Naive thymus-derived CD4-positive, alpha-beta T cell (primary cell): ENCODE data around the gene IPO4. TPM values are rescaled to one million over a fixed set of nuclear protein-coding genes. Genes with fewer than 3 reads are reported as not detected.
A peak's percentile ranks its signal among the peaks of the same experiment; 100 is the strongest.

Experiments
- ATAC-seq: fragments of 150-1000 bp; cut with Tn5 transposase; 2 replicates; pipeline ENCODE4 v1.10.0; 2021; ENCODE audit warnings: mild to moderate bottlenecking, moderate library complexity
- CTCF ChIA-PET: fragments of 350-600 bp; sonication (Branson Sonifier 250); formaldehyde crosslinking; loops from one replicate; lab custom pipeline; 2021; ENCODE audit warnings: antibody characterized with exemption; lab: Charles Lee
- POLR2A ChIA-PET: fragments of 350-600 bp; sonication (Branson Sonifier 250); formaldehyde crosslinking; loops from one replicate; lab custom pipeline; 2021; ENCODE audit warnings: antibody characterized with exemption, inconsistent platforms; lab: Charles Lee
- DNase-seq, 9 donors: peaks; one replicate each; pipeline versions ENCODE4 v3.0.0 to v3.0.0-alpha.2; 2020 to 2022; ENCODE audit warnings: mixed read lengths in 1 of 9
- H3K27ac ChIP-seq: one replicate; pipeline ENCODE4 v1.7.0; 2013; ENCODE audit warnings: mild to moderate bottlenecking, low read depth, low read length, moderate library complexity
- H3K27me3 ChIP-seq, 2 donors: one replicate each; pipeline ENCODE4 v1.7.0; 2013; ENCODE audit warnings: low read length in 2 of 2, mild to moderate bottlenecking in 2 of 2, moderate library complexity in 2 of 2; ENCODE audit not compliant: control insufficient read depth in 2 of 2, insufficient read depth in 2 of 2
- H3K36me3 ChIP-seq, 3 experiments: 1 replicate in 2 of 3; 2 replicates in 1 of 3; pipeline ENCODE4 v1.7.0; 2013; ENCODE audit warnings: low read length in 3 of 3, mild to moderate bottlenecking in 3 of 3, moderate library complexity in 1 of 3; ENCODE audit not compliant: insufficient read depth in 3 of 3, control insufficient read depth in 2 of 3
- H3K4me1 ChIP-seq, 2 donors: one replicate each; pipeline ENCODE4 v1.7.0; 2013; ENCODE audit warnings: low read length in 2 of 2, mild to moderate bottlenecking in 2 of 2, moderate library complexity in 1 of 2; ENCODE audit not compliant: control insufficient read depth in 2 of 2, insufficient read depth in 2 of 2
- H3K4me3 ChIP-seq: 2 replicates; pipeline ENCODE4 v1.7.0; 2013; ENCODE audit warnings: mild to moderate bottlenecking, low read length
- H3K9me3 ChIP-seq, 3 experiments: 1 replicate in 2 of 3; 2 replicates in 1 of 3; pipeline ENCODE4 v1.7.0; 2013; ENCODE audit warnings: low read length in 3 of 3; ENCODE audit not compliant: control insufficient read depth in 2 of 3
- H3K27ac Mint-ChIP-seq, 9 donors: one replicate each; pipeline ENCODE4 v1.8.0; 2020 to 2022; ENCODE audit warnings: mixed read lengths in 9 of 9, mild to moderate bottlenecking in 8 of 9, moderate library complexity in 5 of 9, inconsistent platforms in 2 of 9
- H3K27me3 Mint-ChIP-seq, 5 donors: one replicate each; pipeline ENCODE4 v1.8.0; 2021 to 2022; ENCODE audit warnings: mixed read lengths in 5 of 5, mild to moderate bottlenecking in 1 of 5
- H3K36me3 Mint-ChIP-seq, 5 donors: one replicate each; pipeline ENCODE4 v1.8.0; 2020 to 2022; ENCODE audit warnings: mixed read lengths in 5 of 5, mild to moderate bottlenecking in 3 of 5, inconsistent platforms in 1 of 5
- H3K4me1 Mint-ChIP-seq, 7 donors: one replicate each; pipeline ENCODE4 v1.8.0; 2020 to 2022; ENCODE audit warnings: mixed read lengths in 7 of 7, mild to moderate bottlenecking in 3 of 7, inconsistent platforms in 1 of 7
- H3K4me3 Mint-ChIP-seq, 10 donors: one replicate each; pipeline ENCODE4 v1.8.0; 2020 to 2022; ENCODE audit warnings: mild to moderate bottlenecking in 10 of 10, mixed read lengths in 10 of 10, moderate library complexity in 6 of 10, inconsistent platforms in 2 of 10
- H3K9me3 Mint-ChIP-seq, 11 donors: one replicate each; pipeline ENCODE4 v1.8.0; 2020 to 2022; ENCODE audit warnings: mixed read lengths in 11 of 11, mild to moderate bottlenecking in 4 of 11, inconsistent platforms in 1 of 11, moderate library complexity in 1 of 11
- intact Hi-C, 2 donors: fragments of 100-400 bp; cut with micrococcal nuclease; formaldehyde crosslinking; loops; one replicate each; pipeline ENCODE4 v1.15.1; 2023
- polyA plus RNA-seq, 2 donors: library from polyadenylated mRNA; unstranded; fragments of 300-500 nt; fragmentation: Illumina TruSeq; gene quantifications; one replicate each; pipeline ENCODE4 v1.2.3, GENCODE V29; 2021
- total RNA-seq, 6 experiments: library from RNA in 5 of 6; stranded (reverse) in 5 of 6; gene quantifications; 1 replicate in 5 of 6; 2 replicates in 1 of 6; pipeline ENCODE4 v1.2.3 and lab custom pipeline; 2021 to 2026

Gene IPO4
- total and polyA plus RNA-seq, 7 experiments from 2014 or later, result 17.5 to 45.2 (median 36.2) TPM

DNA sequence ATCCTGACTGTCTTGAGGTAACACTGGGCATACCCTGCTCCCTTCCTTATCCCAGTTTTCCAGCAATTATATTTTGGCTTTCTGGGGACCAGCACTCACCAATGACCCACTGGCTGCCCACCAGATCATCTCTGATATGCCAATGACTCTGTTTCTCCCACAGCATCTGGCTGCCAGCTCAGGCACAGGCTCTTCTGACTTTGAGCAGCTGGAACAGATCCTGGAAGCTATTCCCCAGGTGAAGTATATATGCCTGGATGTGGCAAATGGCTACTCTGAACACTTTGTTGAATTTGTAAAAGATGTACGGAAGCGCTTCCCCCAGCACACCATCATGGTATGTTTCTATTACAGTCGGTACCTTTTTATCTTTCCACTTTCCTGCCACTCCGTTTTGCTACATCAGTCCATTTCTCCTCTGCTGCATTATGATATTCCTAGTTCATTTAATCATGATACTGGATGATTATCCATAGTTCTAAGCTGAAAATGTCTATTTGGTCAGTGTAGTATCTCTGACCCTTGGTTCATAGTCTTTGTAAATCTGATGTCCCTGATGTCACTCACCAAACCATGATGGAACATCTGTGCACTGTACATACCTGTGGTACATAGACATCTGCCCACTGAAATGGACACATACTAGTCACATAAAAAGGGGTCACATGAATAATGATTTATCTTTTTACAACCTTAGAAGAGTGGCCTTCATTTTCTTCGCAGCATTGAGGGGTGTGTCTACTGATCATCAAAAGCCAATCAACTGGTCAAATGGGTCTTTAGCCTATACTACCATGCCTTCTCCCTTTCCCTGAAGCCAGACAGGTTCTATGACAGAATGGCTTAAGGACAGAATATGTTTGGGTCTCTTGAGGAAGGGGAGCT lies 47.4 kb upstream of the IPO4 start:
- Mint-ChIP-seq H3K27ac (peak overlapping the region in 6 of 9 donors; percentile 64 to 91 (median 76)), H3K9me3 (no peaks in the 10 kb centered on the region), H3K4me3 (peak overlapping the region in 2 of 10 donors; percentile 34 to 44), H3K36me3 (peaks cover 11 to 46% (median 37%) of the 10 kb centered on the region in 5 donors), H3K4me1 (peaks cover 56 to 97% (median 91%) of the 10 kb centered on the region in 7 donors), H3K27me3 (no peaks in the 10 kb centered on the region)
- CTCF ChIA-PET, result interaction anchor here (0.9 to 1.5 kb wide), 3 partner anchors 8 to 195 kb away, joined by 3 to 4 read pairs (median 3); no protein-coding TSS in a partner anchor
- Histone ChIP-seq H3K4me3 (no peak overlapping the region), H3K36me3 (peaks cover 18 to 62% (median 26%) of the 10 kb centered on the region in 3 experiments), H3K4me1 (peaks cover 25 to 47% of the 10 kb centered on the region in 2 donors), H3K27me3 (no peaks in the 10 kb centered on the region), H3K27ac (no peak overlapping the region), H3K9me3 (no peaks in the 10 kb centered on the region)
- POLR2A ChIA-PET, result interaction anchor here (0.6 to 7.2 kb wide), 13 partner anchors 10 to 200 kb away, joined by 3 to 117 read pairs (median 4); partner anchors contain the start of genes CHMP4A, DHRS1, LTB4R2 and MDP1
- intact Hi-C loops, result no loop called here
- ATAC-seq (no peak), DNase-seq (no peak)

DNA sequence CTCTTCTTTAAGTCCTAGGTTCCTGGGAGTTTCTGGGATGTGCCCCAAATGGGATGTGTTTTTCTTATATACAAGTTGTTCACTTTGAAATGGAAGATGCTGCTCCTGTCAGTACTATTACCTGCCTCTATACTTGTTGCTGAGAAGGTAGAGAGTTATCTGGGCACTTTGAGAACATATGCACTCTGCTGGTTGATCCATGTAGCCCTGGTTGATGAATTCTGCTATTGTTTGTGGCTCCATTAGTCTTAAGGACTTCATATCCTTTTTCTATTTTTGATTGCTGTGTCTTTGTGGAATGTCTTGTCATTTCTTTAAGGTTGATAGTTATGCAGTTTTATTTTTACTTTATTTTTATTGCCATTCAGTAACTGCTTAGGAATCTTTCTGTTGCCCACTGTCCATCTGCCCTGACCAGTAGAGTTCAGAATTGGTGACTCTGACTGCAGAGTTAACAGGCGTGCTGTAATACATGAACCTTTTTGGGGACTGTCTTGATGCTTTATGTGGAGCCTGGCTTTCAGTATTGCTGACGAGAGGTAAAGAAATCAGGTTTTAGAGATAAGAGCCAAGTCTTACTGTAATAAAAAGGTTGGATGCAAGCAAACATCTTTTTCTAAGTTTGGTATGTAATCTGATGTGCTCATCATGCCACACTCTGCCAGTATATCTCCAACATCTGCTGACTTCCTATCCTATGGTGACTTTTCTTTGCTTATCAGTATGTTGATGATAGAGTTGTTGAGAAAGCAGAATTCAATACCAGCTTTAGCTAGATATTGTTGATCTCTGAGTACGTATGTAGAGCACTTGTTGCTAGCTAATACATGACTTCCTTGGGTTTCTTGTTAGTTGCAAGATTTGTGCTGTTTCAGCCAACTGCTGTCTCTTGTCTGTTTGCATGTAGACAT lies 45.7 kb upstream of the IPO4 start:
- ATAC-seq (no peak), DNase-seq (no peak)
- Mint-ChIP-seq H3K27me3 (no peaks in the 10 kb centered on the region), H3K36me3 (peaks cover 11 to 35% (median 31%) of the 10 kb centered on the region in 5 donors), H3K9me3 (no peaks in the 10 kb centered on the region), H3K4me3 (peak overlapping the region; percentile 64 to 100 (median 95)), H3K27ac (peak overlapping the region in 8 of 9 donors; percentile 6 to 98 (median 88)), H3K4me1 (peaks cover 47 to 88% (median 80%) of the 10 kb centered on the region in 7 donors)
- no peaks in the 10 kb centered on the region for H3K27me3 ChIP-seq
- intact Hi-C loops, result no loop called here
- H3K36me3 ChIP-seq, result peaks cover 3 to 45% (median 10%) of the 10 kb centered on the region in 3 experiments
- peaks cover 10 to 34% of the 10 kb centered on the region in 2 donors for H3K4me1 ChIP-seq
- H3K4me3 ChIP-seq, result no peak overlapping the region
- H3K9me3 ChIP-seq, result no peaks in the 10 kb centered on the region
- POLR2A ChIA-PET, result interaction anchor here (0.6 to 3.2 kb wide), 18 partner anchors 8 to 202 kb away, joined by 3 to 49 read pairs (median 4); partner anchors contain the start of genes CHMP4A, DHRS1, IRF9 and MDP1
- CTCF ChIA-PET, result interaction anchor here (1.1 to 1.8 kb wide), 7 partner anchors 8 to 75 kb away, joined by 3 to 6 read pairs (median 3); partner anchors contain the start of genes LTB4R2, MDP1, RABGGTA and TINF2
- H3K27ac ChIP-seq, result peak overlapping the region; percentile 89

DNA sequence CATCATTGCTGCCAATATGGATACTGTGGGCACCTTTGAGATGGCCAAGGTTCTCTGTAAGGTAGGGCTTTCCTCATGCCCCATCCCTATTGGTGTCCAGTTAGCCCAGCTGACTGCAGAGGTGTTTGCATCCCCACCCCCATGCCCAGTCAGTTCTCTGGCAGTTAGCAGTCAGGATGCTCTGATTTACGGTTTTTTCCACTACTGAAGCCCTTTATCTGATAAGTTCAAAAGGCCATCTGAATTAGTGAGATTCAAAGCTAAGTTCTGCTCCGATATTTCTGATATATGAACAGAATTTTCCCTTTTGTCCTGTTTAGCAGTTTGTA lies 44.9 kb upstream of the IPO4 start:
- no peaks in the 10 kb centered on the region for H3K27me3 Mint-ChIP-seq
- Histone ChIP-seq H3K4me3 (peak overlapping the region; percentile 99), H3K4me1 (peaks cover 10 to 27% of the 10 kb centered on the region in 2 donors), H3K9me3 (no peaks in the 10 kb centered on the region), H3K27ac (peak overlapping the region; percentile 89), H3K27me3 (no peaks in the 10 kb centered on the region), H3K36me3 (peaks cover 0 to 37% (median 10%) of the 10 kb centered on the region in 3 experiments)
- POLR2A ChIA-PET, result interaction anchor here (1.1 to 3.2 kb wide), 9 partner anchors 9 to 125 kb away, joined by 3 to 49 read pairs (median 5); partner anchors contain the start of genes CHMP4A, DHRS1, IRF9 and MDP1
- peaks cover 7 to 34% (median 26%) of the 10 kb centered on the region in 5 donors for H3K36me3 Mint-ChIP-seq
- intact Hi-C loops, result loop anchor here (2.0 kb wide), 3 partner anchors 97 to 219 kb away; partner anchors contain the start of genes DCAF11 (in 1 of the 2), NRL (in 1 of the 2) and PSME1 (in 1 of the 2)
- H3K4me3 Mint-ChIP-seq, result peak overlapping the region; percentile 86 to 100 (median 96)
- ATAC-seq (no peak), DNase-seq (peak in 1 of 9 donors; percentile 26)
- peak overlapping the region; percentile 89 to 98 (median 93) for H3K27ac Mint-ChIP-seq
- H3K9me3 Mint-ChIP-seq, result no peaks in the 10 kb centered on the region
- CTCF ChIA-PET, result interaction anchor here (1.1 to 1.8 kb wide), 3 partner anchors 9 to 19 kb away, joined by 3 to 6 read pairs (median 3); partner anchors contain the start of genes MDP1 and TINF2
- H3K4me1 Mint-ChIP-seq, result peaks cover 43 to 85% (median 71%) of the 10 kb centered on the region in 7 donors

DNA sequence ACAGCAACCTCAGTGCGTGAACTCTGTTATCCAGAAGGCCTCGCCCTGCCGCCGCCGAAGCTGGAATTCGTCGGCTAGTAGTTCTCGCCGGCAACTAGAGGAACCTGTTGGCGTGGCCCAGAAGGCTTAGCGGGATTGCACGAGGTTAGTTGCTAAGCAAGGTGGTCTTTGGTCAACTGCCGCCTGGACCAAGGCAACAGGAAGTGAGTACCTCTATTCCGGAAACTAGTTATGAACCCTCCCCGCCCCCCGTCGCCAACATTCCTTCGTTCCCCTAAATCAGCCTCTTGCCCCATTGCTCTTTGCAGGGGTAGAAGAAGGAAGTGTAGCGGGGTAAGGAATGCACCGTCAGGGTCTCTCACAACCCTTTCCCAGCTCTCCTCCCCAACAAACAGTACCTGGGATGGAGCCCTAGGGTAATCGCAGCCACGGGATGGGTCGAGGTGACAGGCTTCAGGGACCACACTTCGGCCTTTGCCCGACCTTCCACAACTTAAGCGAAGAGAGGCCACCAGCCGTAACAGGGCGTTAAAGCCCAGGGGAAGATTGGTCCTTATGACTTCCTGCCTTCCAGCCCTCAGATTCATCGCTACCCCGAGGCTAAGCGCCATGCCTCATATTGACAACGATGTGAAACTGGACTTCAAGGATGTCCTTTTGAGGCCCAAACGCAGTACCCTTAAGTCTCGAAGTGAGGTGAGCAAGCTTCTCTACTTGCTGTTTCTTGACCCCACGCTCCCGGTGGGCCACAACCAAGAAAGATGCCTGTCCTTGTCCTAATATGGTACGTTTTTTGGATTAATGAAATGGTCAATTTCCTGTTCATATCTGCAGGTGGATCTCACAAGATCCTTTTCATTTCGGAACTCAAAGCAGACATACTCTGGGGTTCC lies 44.3 kb upstream of the IPO4 start, which contains the start of gene GMPR2:
GMPR2 (plus strand) TSS at position 285 of the 893 bp plus-strand sequence; CDS start at position 610, 325 bp downstream.
- H3K4me3 Mint-ChIP-seq, result peak within 1 kb of the TSS; percentile 86 to 100 (median 96)
- intact Hi-C loops, result loop anchor here (1.0 to 2.0 kb wide), 14 partner anchors 9 to 218 kb away; partner anchors contain the start of genes IPO4 (in 2 of the 2), IRF9 (in 2 of the 2), MDP1 (in 2 of the 2) and RABGGTA (in 2 of the 2)
- Histone ChIP-seq H3K36me3 (peaks cover 0 to 35% (median 10%) of the 10 kb centered on the region in 3 experiments), H3K4me3 (peak within 1 kb of the TSS; percentile 99), H3K27me3 (no peaks in the 10 kb centered on the region), H3K27ac (peak within 1 kb of the TSS; percentile 89), H3K4me1 (peaks cover 10 to 27% of the 10 kb centered on the region in 2 donors), H3K9me3 (no peaks in the 10 kb centered on the region)
- peaks cover 7 to 30% (median 25%) of the 10 kb centered on the region in 5 donors for H3K36me3 Mint-ChIP-seq
- H3K27ac Mint-ChIP-seq, result peak within 1 kb of the TSS; percentile 89 to 98 (median 93)
- peaks cover 37 to 81% (median 65%) of the 10 kb centered on the region in 7 donors for H3K4me1 Mint-ChIP-seq
- H3K27me3 Mint-ChIP-seq, result no peaks in the 10 kb centered on the region
- H3K9me3 Mint-ChIP-seq, result no peaks in the 10 kb centered on the region
- CTCF ChIA-PET, result interaction anchor here (1.1 to 1.8 kb wide), 3 partner anchors 9 to 18 kb away, joined by 3 to 6 read pairs (median 3); partner anchors contain the start of genes MDP1 and TINF2
- DNase-seq (peak in 1 of 9 donors; percentile 33), ATAC-seq (peak; percentile 30)
- POLR2A ChIA-PET, result interaction anchor here (0.9 to 3.2 kb wide), 14 partner anchors 9 to 198 kb away, joined by 3 to 49 read pairs (median 4); partner anchors contain the start of genes CHMP4A, DHRS1, IRF9 and MDP1
